GM23248 (cell line): ENCODE data around the gene ZNHIT1. TPM values are rescaled to one million over a fixed set of nuclear protein-coding genes. Genes with fewer than 3 reads are reported as not detected.

Experiments
- DNase-seq: peaks from one replicate; pipeline ENCODE4 v3.0.0-alpha.2; 2015
- H2AFZ ChIP-seq: fragments of 200-600 bp; sonication (generic); 2 replicates; pipeline ENCODE4 v1.6.1; 2016; ENCODE audit warnings: antibody characterized with exemption
- H3F3A ChIP-seq: fragments of 200-600 bp; sonication (generic); 2 replicates; pipeline ENCODE4 v1.6.1; 2016; ENCODE audit warnings: mild to moderate bottlenecking, antibody characterized with exemption, mixed run types; ENCODE audit not compliant: insufficient read depth
- H3K27ac ChIP-seq: fragments of 200-600 bp; sonication (generic); 2 replicates; pipeline ENCODE4 v1.5.1; 2016; ENCODE audit warnings: mild to moderate bottlenecking
- H3K27me3 ChIP-seq: fragments of 200-600 bp; sonication (generic); replicated peaks from 2 replicates; pipeline ENCODE4 v1.6.1; 2016; ENCODE audit warnings: mild to moderate bottlenecking; ENCODE audit not compliant: insufficient read depth
- H3K36me3 ChIP-seq: fragments of 200-600 bp; sonication (generic); 2 replicates; pipeline ENCODE4 v1.6.1; 2016; ENCODE audit warnings: low read depth, mild to moderate bottlenecking
- H3K4me1 ChIP-seq: fragments of 200-600 bp; sonication (generic); 2 replicates; pipeline ENCODE4 v1.6.1; 2016; ENCODE audit warnings: mild to moderate bottlenecking; ENCODE audit not compliant: insufficient read depth
- H3K4me2 ChIP-seq: fragments of 200-600 bp; sonication (generic); one replicate; pipeline ENCODE4 v1.6.1; 2016; ENCODE audit warnings: mild to moderate bottlenecking; ENCODE audit not compliant: unreplicated experiment
- H3K4me3 ChIP-seq: fragments of 200-600 bp; sonication (generic); 2 replicates; pipeline ENCODE4 v1.5.1; 2016; ENCODE audit warnings: mild to moderate bottlenecking
- H3K79me2 ChIP-seq: fragments of 200-600 bp; sonication (generic); 2 replicates; pipeline ENCODE4 v1.6.1; 2016; ENCODE audit warnings: mild to moderate bottlenecking; ENCODE audit not compliant: insufficient read depth
- H3K9ac ChIP-seq: fragments of 200-600 bp; sonication (generic); 2 replicates; pipeline ENCODE4 v1.6.1; 2016; ENCODE audit warnings: mild to moderate bottlenecking
- H3K9me2 ChIP-seq: fragments of 200-600 bp; sonication (generic); 2 replicates; pipeline ENCODE4 v1.6.1; 2016; ENCODE audit warnings: mixed run types, mild to moderate bottlenecking, moderate library complexity; ENCODE audit not compliant: insufficient read depth
- H3K9me3 ChIP-seq: fragments of 200-600 bp; sonication (generic); one replicate; pipeline ENCODE4 v1.6.1; 2017; ENCODE audit warnings: low read depth
- H4K20me1 ChIP-seq: fragments of 200-600 bp; sonication (generic); 2 replicates; pipeline ENCODE4 v1.6.0; 2016; ENCODE audit not compliant: insufficient read depth
- EZH2 ChIP-seq: fragments of 200-600 bp; sonication (generic); IDR thresholded peaks from 2 replicates; pipeline ENCODE4 v1.6.1; 2018; ENCODE audit warnings: antibody characterized with exemption, mild to moderate bottlenecking; ENCODE audit not compliant: insufficient read depth, poor library complexity, severe bottlenecking
- EZH2phosphoT487 ChIP-seq: fragments of 200-600 bp; sonication (generic); IDR thresholded peaks from 2 replicates; pipeline ENCODE4 v1.6.1; 2018; ENCODE audit warnings: antibody characterized with exemption, moderate library complexity, mild to moderate bottlenecking, low read depth; ENCODE audit not compliant: insufficient read depth
- WGBS, 2 experiments: methylation state at CpG; one replicate each; pipeline ENCODE4 v1.1.6; 2015 to 2017; ENCODE audit warnings: low lambda C conversion rate in 2 of 2, low coverage in 1 of 2; ENCODE audit errors: missing lambda C conversion rate in 2 of 2; 5-methylcytosine and 5-hydroxymethylcytosine counted together
- in situ Hi-C: fragments of 300-500 bp; cut with MboI; formaldehyde crosslinking; loops from 2 replicates; pipeline ENCODE4 v1.15.0; 2020
- polyA plus RNA-seq: library from polyadenylated mRNA; unstranded; fragments of >200 nt; fragmentation: Nextera tagmentation; extraction: Ambion mirVana; gene quantifications from 2 replicates; pipeline ENCODE4 v1.2.1, GENCODE V29; 2016
- total RNA-seq: library from RNA; depleted of rRNA; stranded (reverse); fragments of >200 nt; shearing (Covaris generic); gene quantifications from 2 replicates; pipeline ENCODE4 v1.2.3, GENCODE V29; 2014

ZNHIT1 gene
- total and polyA plus RNA-seq, 2 experiments from 2014 or later: 98.0 to 119 TPM

DNA sequence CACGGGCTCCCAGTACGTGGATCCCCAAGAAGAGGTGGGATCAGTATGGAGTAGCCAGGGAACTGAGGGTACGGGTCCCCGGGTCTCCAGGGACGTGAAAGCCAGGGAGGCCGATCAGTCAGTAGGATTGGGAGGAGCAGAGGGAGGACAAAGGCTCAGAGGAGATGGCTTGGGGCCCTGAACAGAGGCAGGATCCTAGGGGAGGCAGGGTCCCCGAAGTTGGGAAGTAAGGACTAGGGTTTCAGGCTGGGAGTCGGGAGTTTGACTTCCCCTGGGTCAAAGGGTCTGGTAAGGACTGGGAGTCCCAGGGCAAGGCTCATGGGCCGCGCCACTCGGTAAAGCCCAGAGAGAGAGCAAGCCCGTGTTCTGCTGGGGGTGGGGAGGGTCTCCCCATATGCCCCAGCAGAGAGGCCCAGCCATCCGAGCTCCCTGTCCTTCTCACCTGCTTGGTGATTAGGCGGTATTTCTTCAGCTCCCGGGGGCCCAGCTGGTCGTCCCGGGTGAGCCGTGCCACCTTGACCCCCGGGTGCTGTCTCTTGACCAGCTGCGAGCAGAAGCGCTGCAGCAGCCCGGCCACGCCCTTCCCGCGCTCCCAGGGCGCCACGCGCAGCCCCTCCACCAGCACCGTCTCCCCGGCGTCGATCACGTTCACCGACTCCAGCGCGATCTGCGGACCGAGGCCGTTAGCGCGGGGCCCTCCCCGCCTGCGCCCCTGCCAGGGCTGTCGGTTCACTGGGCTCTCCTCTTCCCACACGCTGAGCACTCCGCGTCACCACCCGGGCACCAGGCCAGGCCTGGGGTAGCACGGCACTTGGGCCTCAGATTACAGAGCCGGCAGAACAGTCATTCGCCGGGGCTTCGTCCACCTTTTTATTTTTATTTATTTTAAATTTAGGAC lies 44.9 kb upstream of the ZNHIT1 start:
- H3K27me3 ChIP-seq: peaks cover 75% of the 10 kb centered on the region

DNA sequence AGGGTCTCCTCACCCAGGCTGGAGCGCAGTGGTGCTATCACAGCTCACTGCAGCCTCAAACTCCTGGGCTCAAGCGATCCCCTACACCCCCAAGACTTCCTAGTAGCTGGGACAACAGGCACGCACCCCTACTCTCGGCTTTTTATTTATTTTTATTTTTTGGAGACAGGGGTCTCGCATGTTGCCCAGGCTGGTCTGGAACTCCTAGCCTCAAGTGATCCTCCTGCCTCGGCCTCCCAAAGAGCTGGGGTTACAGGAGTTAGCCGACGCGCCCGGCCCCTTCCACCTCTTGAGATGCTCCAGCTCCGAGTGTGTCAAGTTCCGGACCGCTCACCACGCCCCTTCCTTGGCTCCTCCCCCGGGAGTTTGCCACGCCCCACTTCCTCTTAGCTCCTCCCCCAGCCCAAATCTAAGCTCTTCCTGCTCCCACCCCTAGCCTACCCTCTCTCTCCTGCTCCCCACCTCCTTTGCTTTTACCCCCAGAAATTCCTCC lies 44.2 kb upstream of the ZNHIT1 start:
- no peak overlapping the region for H3K9ac ChIP-seq
- peak overlapping the region; percentile 57 for H3K4me2 ChIP-seq
- H3F3A ChIP-seq: no peaks in the 10 kb centered on the region
- H3K27ac ChIP-seq: no peak overlapping the region
- peak; percentile 78 for DNase-seq
- in situ Hi-C loops: no loop called here
- H3K4me3 ChIP-seq: peak overlapping the region; percentile 53
- H4K20me1 ChIP-seq: no peaks in the 10 kb centered on the region
- H3K4me1 ChIP-seq: no peaks in the 10 kb centered on the region
- peak overlapping the region; percentile 35; the same call in 1 of the 2 replicates for H2AFZ ChIP-seq
- H3K9me2 ChIP-seq: no peaks in the 10 kb centered on the region
- H3K27me3 ChIP-seq: peaks cover 81% of the 10 kb centered on the region
- no peaks in the 10 kb centered on the region for H3K9me3 ChIP-seq
- no peaks in the 10 kb centered on the region for H3K36me3 ChIP-seq
- no peaks in the 10 kb centered on the region for H3K79me2 ChIP-seq
- 6% methylated on average over 16 of the region's 16 CpGs for WGBS, 2 experiments
- TF ChIP-seq EZH2phosphoT487 (no peak), EZH2 (no peak)

More for the DNA sequence above, 44.9 kb upstream of the ZNHIT1 start:
- TF ChIP-seq EZH2 (peak; percentile 62), EZH2phosphoT487 (no peak)
- no peaks in the 10 kb centered on the region for H4K20me1 ChIP-seq
- H3K9me3 ChIP-seq: no peaks in the 10 kb centered on the region
- no peak overlapping the region for H3K9ac ChIP-seq
- H3K36me3 ChIP-seq: no peaks in the 10 kb centered on the region
- H3K4me3 ChIP-seq: peak overlapping the region; percentile 53
- peak overlapping the region; percentile 57 for H3K4me2 ChIP-seq
- DNase-seq: peak; percentile 88
- H3K9me2 ChIP-seq: no peaks in the 10 kb centered on the region
- no peak overlapping the region for H3K27ac ChIP-seq
- H3K4me1 ChIP-seq: no peaks in the 10 kb centered on the region
- WGBS, 2 experiments: 1 to 2% methylated on average over 35 to 49 of the region's 53 CpGs
- no peaks in the 10 kb centered on the region for H3K79me2 ChIP-seq
- peak overlapping the region; percentile 35; the same call in 1 of the 2 replicates for H2AFZ ChIP-seq
- H3F3A ChIP-seq: peaks cover 3% of the 10 kb centered on the region; the same call in 1 of the 2 replicates
- in situ Hi-C loops: no loop called here

DNA sequence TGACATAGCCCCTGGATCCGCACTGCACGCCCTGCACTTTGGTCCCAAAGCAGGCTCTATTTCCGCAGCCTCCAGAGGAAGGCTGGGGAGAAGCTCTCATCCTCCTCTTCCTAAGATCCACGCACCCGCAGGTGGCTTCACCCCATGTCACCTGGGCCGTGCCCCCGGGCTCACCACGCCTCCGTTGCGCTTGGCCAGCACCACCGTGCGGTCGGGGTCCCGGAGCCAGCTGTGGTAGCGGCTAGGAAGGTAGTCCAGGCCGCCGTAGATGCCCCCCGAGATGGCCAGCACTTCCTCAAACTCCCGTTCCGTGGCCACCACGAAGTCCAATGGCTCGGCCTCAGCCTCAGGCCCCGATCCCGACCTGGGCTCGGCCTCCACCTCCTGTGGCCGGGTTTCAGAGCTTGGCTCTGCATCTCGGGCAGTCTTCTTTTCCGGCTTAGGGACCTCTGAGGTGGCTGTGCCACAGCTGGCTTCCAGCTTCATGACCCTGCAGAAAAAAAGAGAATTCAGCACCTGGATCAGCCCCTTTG lies 43.6 kb upstream of the ZNHIT1 start:
- Histone ChIP-seq H3K9ac (no peak overlapping the region), H3K9me2 (no peaks in the 10 kb centered on the region), H3K9me3 (no peaks in the 10 kb centered on the region), H3K36me3 (no peaks in the 10 kb centered on the region), H3K79me2 (no peaks in the 10 kb centered on the region), H3K27me3 (peaks cover 86% of the 10 kb centered on the region), H3K4me1 (no peaks in the 10 kb centered on the region), H4K20me1 (no peaks in the 10 kb centered on the region), H3K27ac (no peak overlapping the region), H3K4me3 (no peak overlapping the region), H3F3A (no peaks in the 10 kb centered on the region), H2AFZ (no peak overlapping the region), H3K4me2 (no peak overlapping the region)
- WGBS, 2 experiments: 2 to 5% methylated on average over 27 of the region's 28 CpGs
- no peak for DNase-seq
- in situ Hi-C loops: no loop called here
- TF ChIP-seq EZH2phosphoT487 (no peak), EZH2 (no peak)

DNA sequence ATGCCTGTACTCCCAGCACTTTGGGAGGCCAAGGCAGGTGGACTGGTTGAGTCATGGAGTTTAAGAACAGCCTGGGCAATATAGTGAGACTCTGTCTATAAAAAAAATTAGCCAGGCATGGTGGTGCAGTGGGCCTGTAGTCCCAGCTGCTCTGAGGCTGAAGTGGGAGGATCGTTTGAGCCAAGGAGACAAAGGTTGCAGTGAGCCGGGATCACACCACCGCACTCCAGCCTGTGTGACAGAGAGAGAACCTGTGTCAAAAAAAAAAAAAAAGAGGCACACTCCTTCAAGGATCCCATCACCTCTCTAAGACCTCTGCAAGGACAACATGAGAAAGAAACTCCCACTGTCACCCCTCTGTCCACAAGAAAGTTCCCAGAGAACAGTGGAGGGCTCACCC lies 42.3 kb upstream of the ZNHIT1 start:
- DNase-seq: no peak
- H3K36me3 ChIP-seq: no peaks in the 10 kb centered on the region
- H3K79me2 ChIP-seq: no peaks in the 10 kb centered on the region
- no peak overlapping the region for H3K27ac ChIP-seq
- no peaks in the 10 kb centered on the region for H3F3A ChIP-seq
- H4K20me1 ChIP-seq: no peaks in the 10 kb centered on the region
- no peaks in the 10 kb centered on the region for H3K9me2 ChIP-seq
- no peak for TF ChIP-seq EZH2
- no peak for TF ChIP-seq EZH2phosphoT487
- no peak overlapping the region for H3K4me2 ChIP-seq
- H3K4me1 ChIP-seq: no peaks in the 10 kb centered on the region
- H3K9ac ChIP-seq: no peak overlapping the region
- no peaks in the 10 kb centered on the region for H3K9me3 ChIP-seq
- H3K27me3 ChIP-seq: peaks cover 90% of the 10 kb centered on the region
- WGBS, 2 experiments: 36 to 65% methylated on average over 3 of the region's 3 CpGs
- no peak overlapping the region for H2AFZ ChIP-seq
- in situ Hi-C loops: no loop called here
- H3K4me3 ChIP-seq: no peak overlapping the region
